Tibial artery (tissue), 4 donors: ENCODE measurements around the gene ERP29.

Experiments
- DNase-seq, 2 donors: peaks; one replicate each; pipeline ENCODE4 v3.0.0-alpha.2; 2019
- H3K27ac ChIP-seq, 2 donors: fragments of 200-600 bp; sonication (generic) in 1 of 2; 1 replicate in 1 of 2; 2 replicates in 1 of 2; pipeline ENCODE4 v1.5.1; 2018 to 2019; ENCODE audit warnings: mild to moderate bottlenecking in 1 of 2
- H3K27me3 ChIP-seq, 2 donors: fragments of 200-600 bp; sonication (generic) in 1 of 2; one replicate each; pipeline versions ENCODE4 v1.5.1 to v1.6.0; 2016 to 2019
- H3K36me3 ChIP-seq, 3 donors: fragments of 200-600 bp; sonication (generic) in 2 of 3; one replicate each; pipeline ENCODE4 v1.5.1; 2016 to 2019; ENCODE audit warnings: mild to moderate bottlenecking in 2 of 3
- H3K4me1 ChIP-seq, 4 donors: fragments of 200-600 bp; sonication (generic) in 2 of 4; 1 replicate in 3 of 4; 2 replicates in 1 of 4; pipeline ENCODE4 v1.5.1; 2016 to 2019
- H3K4me3 ChIP-seq, 2 donors: fragments of 200-600 bp; sonication (generic) in 1 of 2; 1 replicate in 1 of 2; 2 replicates in 1 of 2; pipeline ENCODE4 v1.5.1; 2018 to 2019; ENCODE audit warnings: mild to moderate bottlenecking in 2 of 2
- H3K9me3 ChIP-seq, 3 donors: fragments of 200-600 bp; sonication (generic) in 1 of 3; one replicate each; pipeline ENCODE4 v1.5.1; 2016 to 2019
- CTCF ChIP-seq, 2 experiments: fragments of 200-600 bp in 1 of 2; fragments of 450-650 bp in 1 of 2; IDR thresholded peaks; one replicate each; pipeline ENCODE4 v1.5.1; 2017 to 2019; ENCODE audit warnings: antibody characterized with exemption in 2 of 2, mild to moderate bottlenecking in 1 of 2, moderate library complexity in 1 of 2
- intact Hi-C: fragments of 100-400 bp; cut with DNase I; formaldehyde crosslinking; loops from one replicate; pipeline ENCODE4 v1.15.0; 2023; ENCODE audit warnings: low total_unique reads

The ERP29 gene

GRCh38 chr12:112020947-112021457 is 7.8 kb downstream of the ERP29 start:
- Histone ChIP-seq H3K9me3 (no peaks in the 10 kb centered on the region), H3K4me1 (peaks cover 0 to 4% (median 0%) of the 10 kb centered on the region in 4 donors), H3K27me3 (no peaks in the 10 kb centered on the region), H3K4me3 (no peak overlapping the region), H3K36me3 (peaks cover 20 to 78% (median 45%) of the 10 kb centered on the region in 3 donors), H3K27ac (no peak overlapping the region)
- intact Hi-C loops: no loop called here
- DNase-seq: no peak
- no peak for TF ChIP-seq CTCF (IDR thresholded peaks at IDR 0.05)

- Histone ChIP-seq H3K27ac (no peak overlapping the region), H3K4me1 (peaks cover 0 to 4% (median 0%) of the 10 kb centered on the region in 4 donors), H3K27me3 (no peaks in the 10 kb centered on the region), H3K9me3 (no peaks in the 10 kb centered on the region), H3K36me3 (peaks cover 20 to 68% (median 45%) of the 10 kb centered on the region in 3 donors), H3K4me3 (no peak overlapping the region)
- TF ChIP-seq CTCF (IDR thresholded peaks at IDR 0.05): no peak
- DNase-seq: no peak
- intact Hi-C loops: no loop called here
Measured at GRCh38 chr12:112022241-112023016, 9.2 kb downstream of the ERP29 start.

GRCh38 chr12:112023759-112024396 is 10.7 kb downstream of the ERP29 start:
- Histone ChIP-seq H3K27me3 (no peaks in the 10 kb centered on the region), H3K4me1 (peaks cover 0 to 4% (median 0%) of the 10 kb centered on the region in 4 donors), H3K27ac (no peak overlapping the region), H3K36me3 (peaks cover 16 to 75% (median 50%) of the 10 kb centered on the region in 3 donors), H3K9me3 (no peaks in the 10 kb centered on the region), H3K4me3 (no peak overlapping the region)
- no peak for DNase-seq
- intact Hi-C loops: no loop called here
- TF ChIP-seq CTCF (IDR thresholded peaks at IDR 0.05): no peak

- Histone ChIP-seq H3K4me1 (no peaks in the 10 kb centered on the region), H3K9me3 (no peaks in the 10 kb centered on the region), H3K4me3 (no peak overlapping the region), H3K36me3 (peaks cover 25 to 72% (median 58%) of the 10 kb centered on the region in 3 donors), H3K27me3 (no peaks in the 10 kb centered on the region), H3K27ac (no peak overlapping the region)
- no peak for DNase-seq
- no peak for TF ChIP-seq CTCF (IDR thresholded peaks at IDR 0.05)
- intact Hi-C loops: no loop called here
Measured at GRCh38 chr12:112025808-112026375, 12.7 kb downstream of the ERP29 start.

GRCh38 chr12:112029301-112029700 is 16.1 kb downstream of the ERP29 start:
- Histone ChIP-seq H3K9me3 (no peaks in the 10 kb centered on the region), H3K27ac (no peak overlapping the region), H3K36me3 (peaks cover 38 to 65% (median 59%) of the 10 kb centered on the region in 3 donors), H3K27me3 (no peaks in the 10 kb centered on the region), H3K4me3 (no peak overlapping the region), H3K4me1 (no peaks in the 10 kb centered on the region)
- DNase-seq: no peak
- intact Hi-C loops: no loop called here
- no peak for TF ChIP-seq CTCF (IDR thresholded peaks at IDR 0.05)
